OCI-M1 (cell line): ENCODE data around the gene MPND.
A peak's percentile ranks its signal among the peaks of the same experiment; 100 is the strongest.

Source experiments
- DNase-seq: peaks from one replicate; lab custom pipeline; 2025; lab: John Stamatoyannopoulos, UW

The MPND gene

DNA sequence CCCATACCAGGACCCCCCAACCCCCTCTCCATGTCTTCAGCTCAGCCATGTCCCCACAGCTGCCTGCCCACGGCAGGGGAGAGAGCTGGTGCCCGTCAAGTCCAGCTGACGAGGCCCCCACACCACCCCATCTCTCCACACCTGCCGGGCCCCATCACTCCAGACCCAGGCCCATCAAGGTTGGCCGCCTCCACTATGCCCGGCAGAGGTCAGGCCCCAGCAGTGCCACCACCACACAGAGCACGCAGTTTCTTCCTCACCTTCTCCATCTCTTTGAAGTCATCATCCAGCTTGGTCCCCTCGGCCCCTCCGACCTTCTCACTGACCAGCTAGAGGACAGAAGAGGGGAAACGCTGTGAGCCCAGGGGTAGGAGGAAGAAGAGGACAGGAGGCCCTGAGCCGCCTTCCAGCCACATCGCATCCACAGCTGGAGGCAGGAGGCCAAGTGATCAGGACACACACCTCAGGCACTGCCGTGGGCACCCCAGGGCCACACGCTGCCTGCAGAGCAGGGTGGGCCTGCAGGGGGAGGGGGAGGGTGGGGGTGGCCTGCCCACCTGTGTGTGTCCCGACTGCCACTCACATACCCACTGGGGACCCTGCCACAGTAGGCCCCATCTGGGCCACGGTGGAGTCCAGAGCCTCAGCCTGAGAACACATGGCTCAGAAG, 23.4 kb downstream of the MPND start:
- DNase-seq, result no peak

DNA sequence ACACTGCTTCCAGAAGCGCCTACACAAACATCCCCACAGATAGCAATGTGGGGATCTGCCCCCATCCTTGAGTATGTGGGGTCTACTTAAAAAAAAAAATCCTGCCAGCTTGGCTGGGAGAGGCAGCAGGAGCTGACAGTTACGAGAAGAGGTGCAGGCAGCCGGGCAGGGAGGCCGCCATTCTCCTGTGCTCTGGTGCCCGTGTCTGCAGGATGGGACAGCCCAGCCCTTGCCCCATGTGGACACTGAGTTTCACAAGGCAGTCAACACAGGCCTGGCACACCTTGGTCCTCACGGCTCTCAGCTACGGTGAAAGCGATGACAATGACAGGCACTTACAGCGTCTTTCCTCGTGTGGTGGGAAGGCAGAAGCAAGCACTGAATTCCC, 24.0 kb downstream of the MPND start:
- no peak for DNase-seq

DNA sequence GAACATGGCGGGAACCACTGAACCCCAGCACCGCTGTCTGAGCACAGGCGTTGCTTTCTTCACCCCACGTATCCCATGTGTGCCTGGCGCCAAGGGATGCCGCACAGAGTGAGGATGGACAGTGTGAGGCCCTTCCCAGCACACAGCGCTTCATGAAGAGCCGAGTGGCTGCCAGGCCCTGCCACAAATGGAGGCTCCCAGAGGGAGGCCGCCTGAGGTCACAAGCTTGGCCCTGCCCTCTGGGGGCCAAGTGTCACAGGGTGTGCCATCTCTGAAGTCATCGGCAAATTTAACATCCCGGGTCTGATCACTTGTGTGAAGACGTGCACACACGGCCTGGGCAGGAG, 24.4 kb downstream of the MPND start:
- DNase-seq, result no peak

DNA sequence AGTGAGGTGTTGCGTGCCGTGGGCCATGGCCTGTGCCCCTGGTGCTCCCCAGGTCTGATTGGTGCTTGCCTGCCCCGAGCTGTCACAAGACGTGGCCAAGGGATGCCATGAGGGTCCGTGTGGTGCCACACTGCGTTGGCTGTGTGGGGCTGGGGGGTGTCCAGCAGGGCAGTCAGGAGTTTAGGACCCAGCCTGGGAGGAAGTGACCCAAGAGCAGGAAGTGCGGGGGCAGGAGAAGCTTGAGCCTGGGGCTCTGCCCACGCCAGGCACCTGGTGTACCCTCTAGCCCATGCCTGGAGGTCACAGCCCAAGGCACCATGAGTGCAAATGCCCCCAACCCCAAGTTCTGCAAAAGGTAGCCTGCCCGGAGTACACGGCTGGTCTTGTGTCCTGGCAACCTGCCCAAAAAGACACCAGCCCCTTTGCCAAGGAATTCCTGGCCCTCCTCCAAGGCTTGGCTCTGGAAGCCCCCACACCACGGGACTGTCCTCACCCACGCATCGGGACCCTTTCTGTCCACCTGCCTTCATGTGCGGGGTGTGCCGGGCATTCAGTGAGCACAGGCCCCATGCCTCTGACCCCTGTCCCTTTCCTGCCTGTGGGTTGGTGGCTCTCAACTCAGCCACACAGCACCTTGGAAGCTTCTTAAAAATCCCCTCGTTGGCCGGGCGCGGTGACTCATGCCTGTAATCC, 24.9 kb downstream of the MPND start:
- no peak for DNase-seq

DNA sequence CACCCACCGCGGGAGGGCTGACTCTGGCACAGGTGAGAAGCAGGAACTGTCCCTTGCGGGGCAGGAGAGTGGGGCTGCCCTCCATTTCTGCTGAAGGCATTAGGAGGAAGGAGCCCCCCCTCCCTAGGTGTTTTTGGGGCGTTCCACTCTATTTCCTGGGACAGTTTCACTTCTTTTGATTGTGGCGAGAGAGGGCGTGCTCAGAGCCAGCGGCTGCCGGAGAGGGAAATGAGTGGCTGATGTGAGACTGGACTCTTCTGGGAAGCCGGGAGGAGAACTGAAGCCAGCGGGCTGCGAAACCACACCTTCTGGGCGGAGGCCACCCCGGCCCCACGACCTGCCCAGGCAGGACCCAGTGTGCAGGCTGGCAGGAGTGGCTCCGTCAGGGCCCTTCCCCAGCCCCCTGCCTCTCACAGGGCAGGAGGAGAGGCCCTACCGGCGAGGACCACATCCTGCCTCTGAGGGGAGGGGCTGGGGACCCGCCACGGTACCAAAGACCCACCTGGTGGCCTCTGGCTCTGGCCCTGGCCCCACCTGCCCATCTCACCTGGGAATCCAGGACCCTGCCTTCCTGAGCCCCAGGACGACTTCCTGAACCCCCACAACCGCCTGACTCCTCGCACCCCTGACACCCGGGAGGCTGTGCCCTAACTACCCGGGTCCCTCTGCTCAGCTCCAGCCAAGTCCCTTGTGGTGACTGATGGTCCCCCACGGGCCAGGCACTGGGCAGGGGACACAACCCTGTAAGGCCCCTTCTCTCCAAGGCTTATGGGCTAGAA, 25.9 kb downstream of the MPND start:
- no peak for DNase-seq

DNA sequence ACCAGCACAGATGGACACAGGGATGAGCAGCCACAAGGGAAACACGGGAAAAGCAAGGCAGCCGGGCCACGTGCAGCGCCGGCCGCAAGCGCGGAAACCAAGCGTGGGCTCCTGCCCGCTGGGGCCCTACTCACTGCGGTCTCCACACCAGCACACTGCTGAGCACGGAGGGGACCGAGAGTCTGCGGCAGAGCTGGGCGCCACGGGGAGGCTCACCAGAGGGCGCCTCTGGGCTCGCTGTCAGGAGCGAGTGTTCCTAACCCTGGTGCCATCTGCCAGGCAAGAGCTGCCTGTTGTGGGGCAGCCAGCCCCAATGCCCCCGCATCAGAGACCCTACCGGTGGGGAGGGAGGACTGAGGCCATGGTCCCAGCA, 26.5 kb downstream of the MPND start:
- DNase-seq, result no peak

DNA sequence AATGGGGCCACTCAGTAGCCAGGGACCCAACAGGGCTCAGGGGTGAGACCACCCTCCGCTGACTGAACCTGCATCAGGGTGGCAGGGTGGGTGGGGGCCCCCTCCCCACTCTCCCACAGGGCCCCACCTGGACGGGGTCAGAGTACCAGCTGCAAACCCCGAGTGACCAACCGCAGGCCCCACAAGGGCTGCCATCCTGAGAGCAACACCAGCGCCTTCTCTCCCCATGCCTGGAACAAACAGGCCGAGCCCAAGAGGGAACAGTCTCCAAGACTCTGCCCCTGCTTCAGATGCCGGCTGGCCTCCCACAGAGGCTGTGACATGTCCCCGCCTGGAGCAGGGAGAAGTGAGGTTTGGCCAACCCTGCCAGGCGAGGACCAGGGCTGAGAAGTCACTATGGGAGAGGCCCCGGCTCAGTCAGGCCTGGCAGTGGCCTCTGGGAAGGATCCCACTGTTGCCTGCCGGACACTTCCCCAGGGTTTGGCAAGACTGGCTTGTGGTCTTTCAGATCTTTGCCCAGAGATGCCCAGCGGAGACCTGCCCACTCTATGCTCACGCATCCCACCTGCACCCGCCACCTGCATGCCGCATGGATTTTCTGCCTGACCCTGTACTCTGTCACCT, 27.2 kb downstream of the MPND start:
- DNase-seq, result no peak

DNA sequence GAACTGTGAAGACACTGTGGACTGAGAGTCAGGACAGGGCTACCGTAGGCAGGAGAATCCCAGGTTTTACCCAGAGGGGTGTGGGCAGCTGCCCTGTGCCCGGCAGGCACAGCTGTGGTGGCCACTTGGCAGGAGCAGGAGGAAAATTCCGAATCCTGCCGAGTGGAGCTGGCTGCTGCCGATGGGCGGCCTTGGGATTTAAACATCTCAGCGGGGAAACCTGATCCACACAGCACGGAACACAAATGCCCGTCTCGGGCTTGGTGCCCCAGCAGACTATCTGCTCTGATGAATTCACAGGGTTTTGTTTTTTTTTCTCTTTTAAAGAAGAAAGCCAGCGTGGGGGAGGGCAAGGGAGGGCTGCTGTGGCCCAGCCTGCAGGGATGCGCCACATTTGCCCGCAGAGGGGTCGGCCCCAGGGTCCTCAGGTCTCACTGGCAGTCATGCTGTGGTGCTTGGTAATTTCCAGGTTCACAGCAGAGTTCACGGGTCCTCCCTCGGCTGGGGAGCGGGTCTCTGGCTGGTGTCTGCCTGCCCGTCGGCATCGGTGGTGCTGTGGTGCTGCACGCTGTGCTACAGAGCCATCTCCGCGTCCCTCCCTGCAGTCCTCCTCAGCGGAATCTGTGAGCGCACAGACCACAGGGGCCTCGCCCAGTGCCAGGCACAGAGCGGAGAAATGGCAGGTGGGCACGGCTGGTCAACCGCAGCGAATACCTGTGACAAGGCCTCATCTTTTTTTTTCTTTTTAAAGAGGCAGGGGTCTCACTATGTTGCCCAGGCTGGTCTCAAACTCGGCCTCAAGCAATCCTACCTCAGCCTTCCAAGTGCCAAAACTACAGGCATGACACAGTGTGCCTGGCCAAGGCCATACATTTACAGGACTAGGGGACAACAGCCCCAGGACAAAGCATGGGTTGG, 28.1 kb downstream of the MPND start:
- no peak for DNase-seq

DNA sequence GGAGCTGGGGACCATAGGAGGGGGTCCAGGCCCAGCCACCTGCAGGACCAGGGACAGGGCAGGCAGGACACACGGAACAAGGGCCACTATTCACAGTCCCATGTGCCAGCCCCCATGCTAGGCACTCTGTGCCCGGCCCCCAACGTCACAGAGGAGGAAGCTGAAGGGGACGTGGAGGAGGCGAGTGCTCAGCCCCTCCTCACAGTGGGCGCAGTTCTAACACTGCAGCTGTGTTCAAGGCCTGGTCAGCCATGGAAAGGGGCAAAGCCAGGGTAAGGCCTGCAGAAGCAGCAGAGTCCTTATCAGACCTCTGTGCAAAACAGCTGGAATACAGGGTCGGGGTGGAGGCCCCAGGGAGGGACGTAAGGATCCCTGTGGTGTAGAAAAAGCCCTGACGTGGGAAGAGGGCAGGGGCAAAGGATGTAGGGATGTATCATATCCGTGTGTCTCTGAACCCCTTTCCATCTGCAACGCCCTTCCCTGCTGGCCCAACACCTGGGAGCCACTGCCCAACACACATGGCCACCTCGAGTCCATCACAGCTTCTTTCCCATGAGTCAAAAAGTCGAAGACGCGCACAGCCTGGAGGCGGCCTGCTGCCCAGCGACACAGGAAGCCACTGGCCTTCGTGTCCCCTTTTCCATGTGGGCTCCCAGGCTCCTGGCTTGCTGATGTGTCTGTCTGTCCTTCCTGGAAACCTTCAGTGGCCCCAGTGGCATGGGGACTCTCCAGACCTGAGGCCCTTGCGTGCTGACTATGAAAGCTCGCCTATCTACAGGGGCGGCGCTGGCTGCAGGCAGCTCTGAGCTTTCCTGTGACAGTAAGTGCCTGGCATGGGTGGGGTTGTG, 29.0 kb downstream of the MPND start:
- DNase-seq, result no peak

DNA sequence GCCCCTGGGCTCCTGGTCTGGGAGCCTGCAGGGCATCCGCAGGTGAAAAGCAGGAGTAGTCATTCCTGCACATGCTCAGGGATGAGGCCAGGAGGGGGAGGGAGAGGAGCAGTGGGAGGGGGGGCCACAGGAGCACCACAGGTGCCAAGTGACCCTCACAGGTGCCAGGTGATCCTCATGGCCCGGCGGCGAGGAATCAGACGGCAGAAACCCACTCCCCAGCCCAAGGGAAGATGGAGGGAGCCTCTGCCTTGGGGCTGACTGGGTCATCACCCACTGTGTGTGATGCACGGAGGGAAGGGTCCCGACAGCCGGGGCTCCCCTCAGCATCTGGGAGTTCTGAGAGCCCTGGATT, 29.6 kb downstream of the MPND start:
- DNase-seq, result no peak

DNA sequence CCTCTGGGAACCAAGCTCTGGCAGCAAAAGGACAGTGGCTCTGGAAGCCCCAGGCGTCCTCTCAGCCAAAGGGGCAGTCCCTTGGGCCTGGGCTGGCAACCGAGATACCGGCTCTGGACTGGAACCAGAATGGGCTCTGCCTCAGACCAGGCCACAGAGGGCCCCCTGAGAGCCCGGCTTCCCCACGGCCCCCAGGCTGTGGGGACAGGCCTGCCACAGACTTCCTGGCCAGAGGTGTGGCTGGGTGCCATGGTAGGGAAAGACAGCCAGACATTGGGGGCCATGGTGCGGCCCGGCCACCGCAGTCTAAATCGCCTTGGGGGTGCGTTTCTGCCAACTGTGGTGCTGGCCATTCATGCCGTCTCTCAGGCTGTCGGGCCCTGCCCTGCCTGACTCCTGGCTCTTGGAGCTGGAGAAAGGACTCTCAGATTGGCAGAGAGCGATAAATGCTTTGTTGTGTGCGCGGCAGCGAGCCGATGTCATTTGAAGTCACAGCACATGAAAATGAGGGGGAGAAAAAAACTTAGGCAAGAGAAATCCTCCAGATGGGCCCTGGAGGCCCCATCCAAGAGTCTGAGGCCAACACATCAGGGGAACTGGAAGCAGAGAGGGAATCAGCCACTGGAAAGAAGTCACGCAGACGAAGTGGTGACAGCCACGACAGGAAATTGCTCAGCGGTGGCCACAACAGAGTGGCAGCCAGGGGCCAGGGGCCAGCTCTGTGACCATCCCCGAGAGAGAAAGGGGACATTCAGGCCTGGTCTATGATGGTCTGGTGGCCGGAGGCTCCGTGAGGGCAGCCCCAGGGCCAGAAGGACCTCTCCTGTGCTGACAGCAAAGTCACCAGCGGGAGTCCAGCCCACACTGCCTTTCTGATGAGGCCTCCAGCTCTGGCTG, 30.5 kb downstream of the MPND start:
- DNase-seq, result no peak

DNA sequence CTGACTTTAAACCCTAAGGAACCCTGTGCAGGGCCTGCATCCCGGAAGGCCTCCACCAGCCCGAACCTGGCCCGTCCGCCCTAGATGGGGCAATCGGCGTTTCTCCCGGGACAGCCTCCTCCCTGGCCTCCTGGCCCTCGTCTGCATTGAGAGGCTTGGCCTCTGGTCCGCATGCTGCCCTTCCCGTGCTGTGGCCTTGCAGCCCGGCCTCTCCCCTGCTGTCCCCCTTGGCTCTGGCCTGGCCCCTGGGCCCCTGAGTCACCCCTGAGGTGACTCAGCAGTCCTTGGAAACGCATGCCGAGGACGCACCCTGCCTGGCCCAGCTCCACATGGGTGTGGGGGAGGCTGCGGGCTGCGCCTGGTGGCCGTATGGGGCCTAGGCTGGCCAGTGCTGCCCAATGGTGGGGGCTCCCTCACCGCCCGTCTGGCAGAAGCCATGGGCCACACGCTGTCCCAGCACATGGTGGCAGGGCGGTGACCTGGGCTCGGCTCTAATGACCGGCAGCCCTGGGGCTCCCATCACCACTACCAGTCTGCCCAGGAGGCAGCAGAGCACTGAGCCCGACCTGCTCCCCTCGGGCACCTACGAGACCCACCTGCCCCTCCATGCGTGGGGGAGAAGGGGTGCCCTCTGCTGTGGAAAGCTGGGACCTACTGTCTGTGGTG, 31.3 kb downstream of the MPND start:
- DNase-seq, result peak; percentile 92

DNA sequence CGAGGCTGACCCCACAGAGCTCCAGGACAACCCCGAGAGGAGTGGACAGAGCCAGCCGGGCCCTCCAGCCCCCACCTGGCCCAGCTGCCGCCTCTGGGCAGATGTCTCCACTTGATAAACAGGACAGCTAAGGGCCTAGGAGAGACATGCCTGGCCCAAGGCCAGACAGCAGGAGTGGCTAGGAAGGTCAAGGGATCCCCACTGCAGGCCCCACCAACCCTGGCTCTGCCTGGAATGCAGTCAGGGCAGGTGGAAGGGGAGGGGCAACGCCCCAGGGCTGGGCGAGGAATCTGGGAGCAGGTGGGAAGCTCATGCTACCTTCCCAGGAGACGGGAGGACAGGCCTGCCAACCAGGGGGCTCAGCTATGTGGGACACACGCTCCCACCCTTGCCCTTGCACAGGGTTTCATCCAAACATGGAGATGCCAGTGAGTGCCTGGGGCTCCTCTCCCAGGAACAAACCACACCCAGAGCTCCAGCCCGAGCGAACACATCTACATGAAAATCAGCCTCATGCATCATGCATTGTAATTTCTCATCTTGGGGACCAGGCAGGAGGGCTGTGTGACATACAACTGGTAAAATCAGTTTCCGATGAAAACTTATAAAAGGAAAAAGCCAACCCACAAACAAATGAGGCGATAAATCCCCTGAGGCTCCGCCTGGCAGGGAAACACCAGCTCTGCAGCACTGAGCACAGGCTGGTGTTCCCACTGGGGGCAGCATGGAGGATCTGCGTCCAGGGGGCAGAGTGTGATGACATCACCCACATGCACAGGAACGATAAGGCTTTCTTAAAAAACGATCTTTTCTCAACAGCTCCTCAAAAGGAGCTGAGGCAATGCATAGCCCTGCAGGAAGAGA, 32.0 kb downstream of the MPND start:
- DNase-seq, result peak; percentile 94

DNA sequence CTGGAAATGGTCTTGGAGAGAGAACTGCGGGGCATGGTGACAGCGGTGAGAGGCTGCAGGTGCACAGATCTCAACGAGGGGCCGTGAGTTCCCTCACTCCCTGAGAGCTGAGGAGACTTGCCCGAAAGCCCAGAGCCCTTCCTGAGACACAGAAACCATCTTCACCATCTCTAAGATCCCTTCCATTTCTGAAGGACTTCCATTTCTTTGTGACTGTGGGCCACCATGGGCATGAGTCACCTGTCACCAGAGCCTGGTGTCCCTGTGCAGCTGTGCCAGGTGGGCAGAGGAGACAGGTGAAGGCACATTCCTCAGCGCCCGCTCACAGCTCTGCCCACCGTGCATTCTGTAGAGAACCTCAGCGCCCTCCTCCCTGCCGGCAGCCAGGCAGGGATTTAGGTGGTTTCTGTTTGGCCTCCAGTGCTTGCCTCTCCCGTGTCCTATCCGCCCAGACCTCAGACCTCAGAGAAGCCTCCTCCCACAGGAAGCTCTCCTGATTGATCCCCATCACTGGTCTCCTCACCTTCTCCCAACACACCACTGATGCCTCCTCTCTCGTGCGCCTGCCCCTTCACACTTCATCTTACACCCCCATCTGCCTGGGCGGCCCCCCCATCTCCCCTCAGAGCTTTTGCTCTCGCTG, 32.8 kb downstream of the MPND start:
- peak; percentile 55 for DNase-seq

DNA sequence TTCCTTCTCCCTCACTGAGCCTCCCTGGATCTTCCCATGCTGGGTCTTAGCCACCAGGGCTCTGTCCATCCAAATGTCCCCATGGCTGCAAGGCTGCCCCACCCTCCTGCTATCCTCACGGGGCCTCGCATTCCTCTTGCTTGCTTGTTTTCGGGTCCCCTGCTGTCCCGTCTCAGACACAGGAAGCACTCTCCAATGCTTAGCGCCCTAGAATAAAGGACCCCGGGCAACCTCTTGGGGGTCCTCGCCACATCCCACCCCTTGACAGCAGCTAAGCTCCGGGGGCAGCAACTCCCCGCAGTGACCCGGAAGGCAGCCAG, 33.3 kb downstream of the MPND start:
- DNase-seq, result no peak

DNA sequence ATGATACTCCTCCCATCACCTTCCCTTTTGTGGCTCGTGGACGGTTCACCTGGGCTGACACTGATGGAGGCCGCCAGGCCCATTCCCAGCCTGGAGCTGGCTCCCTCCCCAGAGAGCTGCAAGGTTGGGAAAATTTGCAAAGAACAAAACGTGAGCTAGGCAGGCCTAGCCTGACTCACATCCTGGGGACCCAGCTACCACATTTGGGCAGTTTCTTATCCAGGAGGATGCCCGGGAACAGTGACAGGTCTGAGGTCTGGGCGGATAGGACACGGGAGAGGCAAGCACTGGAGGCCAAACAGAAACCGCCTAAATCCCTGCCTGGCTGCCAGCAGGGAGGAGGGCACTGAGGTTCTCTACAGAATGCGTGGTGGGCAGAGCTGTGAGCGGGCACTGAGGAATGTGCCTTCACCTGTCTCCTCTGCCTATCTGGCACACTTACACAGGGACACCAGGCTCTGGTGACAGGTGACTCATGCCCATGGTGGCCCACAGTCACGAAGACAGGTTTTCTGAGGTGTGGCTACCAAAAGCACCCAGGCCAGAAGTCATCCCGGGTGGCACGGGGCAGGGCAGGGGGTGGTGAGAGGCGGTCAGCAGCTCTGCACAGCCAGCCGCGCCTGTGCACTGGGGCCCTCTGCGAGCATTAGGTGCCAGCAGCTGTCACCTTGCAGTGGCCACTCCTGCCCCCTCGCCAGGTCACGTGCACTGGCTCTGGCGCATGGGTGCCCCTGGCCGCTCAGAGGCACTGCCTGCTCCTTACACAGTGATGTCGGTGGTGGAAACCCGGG, 33.8 kb downstream of the MPND start:
- DNase-seq, result no peak

DNA sequence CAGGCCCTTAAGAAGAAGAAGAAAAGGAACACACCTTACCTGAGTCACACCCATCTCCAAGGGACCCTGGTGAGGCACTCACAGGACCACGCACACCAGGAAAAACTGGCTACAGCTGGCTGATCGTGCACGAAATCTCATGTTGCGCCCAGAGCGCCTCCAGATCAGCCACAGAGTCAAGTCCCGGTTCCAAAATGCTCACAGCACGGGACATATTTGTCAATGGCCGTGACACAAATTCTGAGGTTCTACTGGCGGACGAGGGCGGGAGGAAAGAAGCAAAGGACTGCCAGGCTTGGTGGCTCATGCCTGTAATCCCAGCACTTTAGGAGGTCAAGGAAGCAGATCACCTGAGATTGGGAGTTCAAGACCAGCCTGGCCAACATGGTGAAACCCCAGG, 35.5 kb downstream of the MPND start:
- DNase-seq, result no peak
